Measurements from ENCODE around the gene HDHD3.

The HDHD3 gene

DNA sequence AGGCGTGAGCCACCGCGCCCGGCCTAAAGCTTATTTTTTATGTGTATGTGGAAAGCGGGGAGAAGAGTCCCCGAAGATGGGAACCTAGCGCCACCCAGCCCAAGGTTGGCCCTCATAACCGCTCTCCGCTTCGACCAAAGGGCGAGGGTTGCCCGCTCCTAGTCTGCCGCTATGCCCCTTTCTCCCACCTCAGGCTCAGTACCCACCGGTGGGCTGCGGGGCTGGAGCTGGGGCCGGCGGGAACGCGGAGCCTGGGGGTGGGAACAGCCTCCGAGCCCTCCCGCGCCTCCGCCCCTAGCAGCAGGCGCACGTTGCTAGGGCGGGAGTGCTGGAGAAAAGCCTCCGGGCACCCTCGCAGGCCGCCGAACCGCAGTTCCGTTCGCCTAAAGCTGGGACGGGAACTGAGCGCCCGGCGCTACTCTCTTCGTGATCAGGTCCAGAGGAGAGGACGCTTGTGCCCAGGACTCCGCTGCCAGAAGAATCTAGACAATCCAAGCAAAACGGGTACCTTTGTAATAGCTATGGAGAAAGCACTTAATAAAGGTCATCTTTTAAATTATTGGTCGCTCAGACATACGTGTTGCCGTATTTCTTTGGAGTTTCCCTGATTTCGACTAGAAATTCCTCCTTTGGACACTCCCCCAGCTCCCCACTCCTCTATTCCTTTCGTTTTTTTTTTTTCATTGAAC, 36.6 kb downstream of the HDHD3 start, which contains the start of gene WDR31:
Gene WDR31, minus strand, starts transcription at position 265 of the 689 bp plus-strand sequence. CDS start 8,253 bp downstream, outside the sequence.
- Mint-ChIP-seq H3K9me3 (no peaks in the 10 kb centered on the region), H3K4me1 (peaks cover 8% of the 10 kb centered on the region), H3K36me3 (ENCODE audit: low read depth) (no peaks in the 10 kb centered on the region), H3K27me3 (ENCODE audit: low read depth, poor library complexity) (peaks cover 27% of the 10 kb centered on the region), H3K27ac (no peak within 1 kb of the TSS), H3K4me3 (peak within 1 kb of the TSS; percentile 86)
- DNase-seq: peak; percentile 89
- TF ChIP-seq, protein P1, sequence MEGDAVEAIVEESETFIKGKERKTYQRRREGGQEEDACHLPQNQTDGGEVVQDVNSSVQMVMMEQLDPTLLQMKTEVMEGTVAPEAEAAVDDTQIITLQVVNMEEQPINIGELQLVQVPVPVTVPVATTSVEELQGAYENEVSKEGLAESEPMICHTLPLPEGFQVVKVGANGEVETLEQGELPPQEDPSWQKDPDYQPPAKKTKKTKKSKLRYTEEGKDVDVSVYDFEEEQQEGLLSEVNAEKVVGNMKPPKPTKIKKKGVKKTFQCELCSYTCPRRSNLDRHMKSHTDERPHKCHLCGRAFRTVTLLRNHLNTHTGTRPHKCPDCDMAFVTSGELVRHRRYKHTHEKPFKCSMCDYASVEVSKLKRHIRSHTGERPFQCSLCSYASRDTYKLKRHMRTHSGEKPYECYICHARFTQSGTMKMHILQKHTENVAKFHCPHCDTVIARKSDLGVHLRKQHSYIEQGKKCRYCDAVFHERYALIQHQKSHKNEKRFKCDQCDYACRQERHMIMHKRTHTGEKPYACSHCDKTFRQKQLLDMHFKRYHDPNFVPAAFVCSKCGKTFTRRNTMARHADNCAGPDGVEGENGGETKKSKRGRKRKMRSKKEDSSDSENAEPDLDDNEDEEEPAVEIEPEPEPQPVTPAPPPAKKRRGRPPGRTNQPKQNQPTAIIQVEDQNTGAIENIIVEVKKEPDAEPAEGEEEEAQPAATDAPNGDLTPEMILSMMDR (IDR thresholded peaks at IDR 0.05): no peak

DNA sequence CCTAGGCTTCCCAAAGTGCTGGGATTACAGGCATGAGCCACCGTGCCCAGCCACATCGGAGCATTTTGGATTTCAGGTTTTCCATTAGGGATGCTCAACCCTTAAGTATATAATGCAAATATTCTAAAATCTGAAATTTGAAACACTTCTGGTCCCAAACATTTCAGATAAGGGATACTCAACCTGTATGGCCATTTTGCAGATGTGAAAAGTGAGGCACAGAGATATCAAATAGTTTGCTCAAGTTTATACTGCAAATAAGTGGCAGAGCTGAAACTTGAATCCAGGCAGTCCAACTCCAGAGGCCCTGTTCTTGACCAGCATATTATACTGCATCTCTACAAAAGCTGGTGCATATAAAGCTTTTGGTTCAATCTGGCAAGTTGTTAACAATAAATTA, 39.1 kb downstream of the HDHD3 start:
- peaks cover 8% of the 10 kb centered on the region for H3K4me1 Mint-ChIP-seq
- no peak for DNase-seq
- H3K27ac Mint-ChIP-seq: no peak overlapping the region
- no peaks in the 10 kb centered on the region for H3K9me3 Mint-ChIP-seq
- no peak overlapping the region for H3K4me3 Mint-ChIP-seq
- H3K36me3 Mint-ChIP-seq (ENCODE audit: low read depth): peaks cover 3% of the 10 kb centered on the region
- TF ChIP-seq, protein P1 (IDR thresholded peaks at IDR 0.05): no peak
- H3K27me3 Mint-ChIP-seq (ENCODE audit: low read depth, poor library complexity): peaks cover 16% of the 10 kb centered on the region

DNA sequence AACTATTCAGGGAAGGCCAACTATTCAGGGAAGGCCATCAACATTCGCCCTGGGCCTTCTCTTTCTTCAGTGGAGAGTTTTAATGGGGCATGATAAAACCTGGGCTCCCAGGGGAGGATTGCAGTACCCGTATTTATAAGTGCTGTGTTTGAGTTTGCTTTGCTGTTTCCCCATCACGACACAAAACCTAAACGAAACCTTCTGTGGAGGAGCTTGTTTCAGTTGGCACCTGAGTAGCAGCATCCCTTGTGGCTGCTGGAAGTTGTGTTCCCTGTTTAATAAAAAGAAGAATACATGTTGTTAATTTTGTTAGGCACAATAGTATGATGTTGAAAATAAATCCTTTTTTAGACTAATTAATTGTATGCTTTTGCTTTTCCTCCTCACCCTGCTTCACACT, 45.0 kb downstream of the HDHD3 start:
- Mint-ChIP-seq H3K36me3 (ENCODE audit: low read depth) (peaks cover 5% of the 10 kb centered on the region), H3K27me3 (ENCODE audit: low read depth, poor library complexity) (no peaks in the 10 kb centered on the region), H3K4me3 (no peak overlapping the region), H3K27ac (no peak overlapping the region), H3K9me3 (no peaks in the 10 kb centered on the region), H3K4me1 (peaks cover 12% of the 10 kb centered on the region)
- TF ChIP-seq, protein P1 (IDR thresholded peaks at IDR 0.05): no peak
- DNase-seq: no peak

DNA sequence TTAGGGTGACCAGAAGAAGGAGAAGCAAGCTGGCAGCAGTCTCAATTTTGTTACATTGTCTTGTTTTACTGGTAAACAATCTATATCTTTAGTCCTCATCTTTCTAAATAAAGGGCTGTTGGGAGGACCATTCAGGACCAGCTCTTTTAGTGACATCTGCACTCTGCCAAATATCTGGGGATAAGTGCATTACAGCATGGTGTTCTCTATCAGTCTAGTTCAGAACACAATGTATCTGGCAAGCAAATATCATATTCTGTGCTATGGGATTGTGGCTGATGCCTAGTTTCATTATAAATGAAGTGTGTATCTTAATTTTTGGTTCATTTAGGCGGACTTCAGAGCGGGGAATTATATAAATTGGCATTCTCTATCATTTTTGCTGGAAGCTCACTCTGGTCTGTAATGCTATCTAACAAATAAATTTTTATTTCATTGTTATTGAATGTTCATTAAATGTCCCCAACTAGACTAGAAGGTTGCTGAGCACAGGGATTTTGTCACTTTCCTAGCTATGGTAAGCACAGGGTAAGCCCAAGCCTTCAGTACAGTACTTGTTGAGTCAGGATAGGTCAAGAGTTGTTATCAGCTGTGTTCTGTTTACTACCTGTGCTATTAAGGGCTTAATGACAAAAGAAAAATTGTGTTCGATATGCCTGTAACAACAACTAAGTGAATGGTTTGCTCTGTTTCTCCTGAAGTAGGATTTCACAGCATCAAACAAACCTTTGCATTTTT, 48.6 kb downstream of the HDHD3 start:
- H3K4me1 Mint-ChIP-seq: peaks cover 12% of the 10 kb centered on the region
- peaks cover 5% of the 10 kb centered on the region for H3K36me3 Mint-ChIP-seq (ENCODE audit: low read depth)
- H3K9me3 Mint-ChIP-seq: no peaks in the 10 kb centered on the region
- TF ChIP-seq, protein P1 (IDR thresholded peaks at IDR 0.05): no peak
- peaks cover 7% of the 10 kb centered on the region for H3K27me3 Mint-ChIP-seq (ENCODE audit: low read depth, poor library complexity)
- no peak overlapping the region for H3K4me3 Mint-ChIP-seq
- DNase-seq: no peak
- H3K27ac Mint-ChIP-seq: no peak overlapping the region

DNA sequence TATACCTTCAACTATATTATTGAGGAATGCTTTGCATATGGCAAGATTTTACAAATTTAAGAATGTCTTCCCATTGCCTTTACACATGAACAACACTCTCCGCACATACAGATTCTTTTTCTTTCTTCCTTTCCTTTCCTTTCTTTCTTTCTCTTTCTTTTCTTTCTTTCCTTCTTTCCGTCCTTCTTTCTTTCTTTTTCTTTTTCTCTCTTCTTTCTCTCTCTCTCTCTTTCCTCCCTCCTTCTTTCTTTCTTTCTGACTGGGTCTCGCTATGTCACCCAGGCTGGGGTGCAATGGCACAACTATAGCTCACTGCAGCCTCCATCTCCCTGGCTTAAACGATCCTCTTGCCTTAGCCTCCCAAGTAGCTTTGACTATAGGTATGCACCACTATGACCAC, 50.6 kb downstream of the HDHD3 start:
- Mint-ChIP-seq H3K27me3 (ENCODE audit: low read depth, poor library complexity) (peaks cover 7% of the 10 kb centered on the region), H3K27ac (no peak overlapping the region), H3K4me3 (no peak overlapping the region), H3K4me1 (peaks cover 6% of the 10 kb centered on the region), H3K36me3 (ENCODE audit: low read depth) (no peaks in the 10 kb centered on the region), H3K9me3 (no peaks in the 10 kb centered on the region)
- TF ChIP-seq, protein P1 (IDR thresholded peaks at IDR 0.05): no peak
- DNase-seq: no peak
